Measurements from ENCODE around the gene DUSP8. TPM values are rescaled to one million over a fixed set of nuclear protein-coding genes. Genes with fewer than 3 reads are reported as not detected.
"Not testable (repeated sequence)": the region's sequence is repeated elsewhere in the genome, so short reads cannot be mapped to it uniquely, and the experiment has no call there.

DUSP8 gene
- total RNA-seq, 2 experiments from 2014 or later, result 83.9 to 91.2 TPM

DNA sequence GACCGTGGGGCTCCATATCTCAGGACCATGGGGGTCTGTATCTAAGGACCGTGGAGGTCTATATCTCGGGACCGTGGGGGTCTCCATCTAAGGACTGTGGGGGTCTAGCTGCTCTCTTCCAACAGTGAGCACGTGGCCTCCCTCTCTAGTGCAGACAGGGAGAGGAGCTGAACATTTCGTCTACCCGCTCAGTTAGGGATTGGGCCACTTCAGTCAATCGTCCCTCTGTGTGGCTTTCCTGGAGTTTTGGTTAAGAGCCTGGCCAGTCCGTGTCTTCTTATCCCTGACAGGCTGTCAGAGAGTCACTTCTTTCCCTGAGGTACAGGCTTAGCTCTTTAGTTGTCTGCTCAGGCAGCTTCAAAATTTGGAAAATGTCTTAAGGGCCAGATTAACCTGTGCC is 9.9 kb upstream of the DUSP8 start:
- Histone ChIP-seq H3K27me3 (ENCODE audit: control insufficient read depth in 1 of 2, insufficient read depth in 2 of 2, low read length in 2 of 2) (no peaks in the 10 kb centered on the region), H3K4me1 (ENCODE audit: insufficient read depth, low read length) (peaks cover 25% of the 10 kb centered on the region), H3K9me3 (ENCODE audit: control insufficient read depth in 1 of 2, insufficient read depth in 1 of 2, low read length in 2 of 2) (peaks cover 7 to 8% of the 10 kb centered on the region in 2 experiments), H3K4me3 (ENCODE audit: low read length) (no peak overlapping the region), H3K36me3 (ENCODE audit: insufficient read depth, low read length) (no peaks in the 10 kb centered on the region), H3K27ac (ENCODE audit: low read depth in 1 of 2, low read length in 2 of 2) (no peak overlapping the region)
- Mint-ChIP-seq H3K9me3 (no peaks in the 10 kb centered on the region), H3K36me3 (ENCODE audit: low read depth) (no peaks in the 10 kb centered on the region), H3K27me3 (peaks cover 7% of the 10 kb centered on the region), H3K4me3 (no peak overlapping the region), H3K4me1 (ENCODE audit: low read depth) (no peaks in the 10 kb centered on the region), H3K27ac (no peak overlapping the region)
- DNase-seq (no peak), ATAC-seq (ENCODE audit: poor library complexity) (no peak)
- ChIA-PET CTCF (interaction anchor here (0.6 kb wide), 1 partner anchor 36 kb away, joined by 4 read pairs; no protein-coding TSS in a partner anchor), POLR2A (no interaction called here)
- TF ChIP-seq, protein P1, sequence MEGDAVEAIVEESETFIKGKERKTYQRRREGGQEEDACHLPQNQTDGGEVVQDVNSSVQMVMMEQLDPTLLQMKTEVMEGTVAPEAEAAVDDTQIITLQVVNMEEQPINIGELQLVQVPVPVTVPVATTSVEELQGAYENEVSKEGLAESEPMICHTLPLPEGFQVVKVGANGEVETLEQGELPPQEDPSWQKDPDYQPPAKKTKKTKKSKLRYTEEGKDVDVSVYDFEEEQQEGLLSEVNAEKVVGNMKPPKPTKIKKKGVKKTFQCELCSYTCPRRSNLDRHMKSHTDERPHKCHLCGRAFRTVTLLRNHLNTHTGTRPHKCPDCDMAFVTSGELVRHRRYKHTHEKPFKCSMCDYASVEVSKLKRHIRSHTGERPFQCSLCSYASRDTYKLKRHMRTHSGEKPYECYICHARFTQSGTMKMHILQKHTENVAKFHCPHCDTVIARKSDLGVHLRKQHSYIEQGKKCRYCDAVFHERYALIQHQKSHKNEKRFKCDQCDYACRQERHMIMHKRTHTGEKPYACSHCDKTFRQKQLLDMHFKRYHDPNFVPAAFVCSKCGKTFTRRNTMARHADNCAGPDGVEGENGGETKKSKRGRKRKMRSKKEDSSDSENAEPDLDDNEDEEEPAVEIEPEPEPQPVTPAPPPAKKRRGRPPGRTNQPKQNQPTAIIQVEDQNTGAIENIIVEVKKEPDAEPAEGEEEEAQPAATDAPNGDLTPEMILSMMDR (IDR thresholded peaks at IDR 0.05), result no peak
- intact Hi-C loops (cut with DNase I, micrococcal nuclease), result no loop called here

DNA sequence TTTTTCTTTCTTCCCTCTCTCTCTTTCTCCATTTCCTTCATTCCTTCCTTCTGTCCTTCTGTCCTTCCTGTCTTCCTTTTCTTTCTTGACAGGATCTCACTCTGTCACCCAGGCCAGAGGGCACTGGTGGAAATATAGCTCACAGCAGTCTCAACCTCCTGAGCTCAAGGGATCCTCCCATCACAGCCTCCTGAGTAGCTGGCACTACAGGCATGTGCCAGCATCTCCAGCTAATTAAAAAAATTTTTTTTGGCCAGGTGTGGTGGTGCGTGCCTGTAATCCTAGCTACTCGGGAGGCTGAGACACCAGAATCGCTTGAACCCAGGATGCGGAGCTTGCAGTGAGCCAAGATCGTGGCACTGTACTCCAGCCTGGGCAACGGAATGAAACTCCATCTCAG is 4.8 kb upstream of the DUSP8 start:
- DNase-seq, result no peak
- Mint-ChIP-seq H3K27me3 (no peaks in the 10 kb centered on the region), H3K27ac (no peak overlapping the region), H3K4me3 (peak overlapping the region; percentile 65), H3K36me3 (ENCODE audit: low read depth) (no peaks in the 10 kb centered on the region), H3K9me3 (no peaks in the 10 kb centered on the region), H3K4me1 (ENCODE audit: low read depth) (peaks cover 9% of the 10 kb centered on the region)
- ATAC-seq (ENCODE audit: poor library complexity), result no peak
- H3K27ac ChIP-seq (ENCODE audit: low read depth in 1 of 2, low read length in 2 of 2), result no peak overlapping the region
- TF ChIP-seq, protein P1 (IDR thresholded peaks at IDR 0.05), result no peak
- no peaks in the 10 kb centered on the region for H3K36me3 ChIP-seq (ENCODE audit: insufficient read depth, low read length)
- peaks cover 7 to 8% of the 10 kb centered on the region in 2 experiments for H3K9me3 ChIP-seq (ENCODE audit: control insufficient read depth in 1 of 2, insufficient read depth in 1 of 2, low read length in 2 of 2)
- ChIA-PET CTCF (interaction anchor here (1.3 kb wide), 1 partner anchor 30 kb away, joined by 6 read pairs; no protein-coding TSS in a partner anchor), POLR2A (no interaction called here)
- peaks cover 17% of the 10 kb centered on the region for H3K4me1 ChIP-seq (ENCODE audit: insufficient read depth, low read length)
- H3K27me3 ChIP-seq (ENCODE audit: control insufficient read depth in 1 of 2, insufficient read depth in 2 of 2, low read length in 2 of 2), result no peaks in the 10 kb centered on the region
- H3K4me3 ChIP-seq (ENCODE audit: low read length), result no peak overlapping the region
- intact Hi-C loops (cut with DNase I, micrococcal nuclease), result loop anchor here in 1 of 2 experiments (10.0 kb wide), 2 partner anchors 188 to 732 kb away; partner anchors contain the start of genes CTSD, POLR2L and TSPAN4

DNA sequence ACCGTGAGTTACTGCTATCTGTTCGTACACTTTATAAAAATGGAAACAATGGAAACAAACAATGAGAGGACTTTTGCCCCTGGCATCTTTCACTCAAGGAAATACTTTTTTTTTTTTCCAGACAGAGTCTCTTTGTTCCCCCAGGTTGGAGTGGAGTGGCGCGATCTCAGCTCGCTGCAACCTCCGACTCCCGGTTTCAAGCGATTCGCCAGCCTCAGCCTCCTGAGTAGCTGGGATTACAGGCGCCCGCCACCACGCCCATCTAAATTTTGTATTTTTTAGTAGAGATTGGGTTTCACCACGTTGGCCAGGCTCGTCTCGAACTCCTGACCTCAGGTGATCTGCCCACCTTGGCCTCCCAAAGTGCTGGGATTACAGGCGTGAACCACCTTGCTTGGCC is 3.7 kb upstream of the DUSP8 start:
- not testable (repeated sequence) for H3K36me3 Mint-ChIP-seq (ENCODE audit: low read depth); DNase-seq; H3K4me3 ChIP-seq (ENCODE audit: low read length); H3K27me3 Mint-ChIP-seq; H3K36me3 ChIP-seq (ENCODE audit: insufficient read depth, low read length); H3K27ac Mint-ChIP-seq; ATAC-seq (ENCODE audit: poor library complexity); H3K27me3 ChIP-seq (ENCODE audit: control insufficient read depth in 1 of 2, insufficient read depth in 2 of 2, low read length in 2 of 2); H3K9me3 ChIP-seq (ENCODE audit: control insufficient read depth in 1 of 2, insufficient read depth in 1 of 2, low read length in 2 of 2); H3K9me3 Mint-ChIP-seq; H3K27ac ChIP-seq (ENCODE audit: low read depth in 1 of 2, low read length in 2 of 2)
- ChIA-PET POLR2A (interaction anchor here (3.1 kb wide), 1 partner anchor 13 kb away, joined by 34 read pairs; no protein-coding TSS in a partner anchor), CTCF (interaction anchor here (0.7 to 3.0 kb wide), 6 partner anchors 11 to 38 kb away, joined by 3 to 22 read pairs (median 8); no protein-coding TSS in a partner anchor)
- H3K4me1 ChIP-seq (ENCODE audit: insufficient read depth, low read length), result peaks cover 25% of the 10 kb centered on the region
- Mint-ChIP-seq H3K4me3 (peak overlapping the region; percentile 70), H3K4me1 (ENCODE audit: low read depth) (peaks cover 11% of the 10 kb centered on the region)
- intact Hi-C loops (cut with DNase I, micrococcal nuclease), result loop anchor here in 1 of 2 experiments (1.0 to 10.0 kb wide), 4 partner anchors 53 to 731 kb away; partner anchors contain the start of genes CTSD, POLR2L and TSPAN4
